K562 (cell line): ENCODE measurements around the gene GABRR2.

Experiments used
- BHLHE40 ChIP-seq: IDR thresholded peaks from 2 replicates; pipeline ENCODE4 v1.6.1; 2011; ENCODE audit warnings: low read length, improper control_type of control experiment
- CCNT2 ChIP-seq: IDR thresholded peaks from 2 replicates; pipeline ENCODE4 v1.6.1; 2011; ENCODE audit warnings: borderline replicate concordance, low read depth, mild to moderate bottlenecking, moderate library complexity, mixed read lengths, low read length; ENCODE audit not compliant: insufficient read length; ENCODE audit errors: extremely low read depth
- MED1 ChIP-seq: sonication (generic); formaldehyde crosslinking; IDR thresholded peaks from 2 replicates; pipeline ENCODE4 v1.8.1; 2023; ENCODE audit warnings: missing genetic modification reagents, borderline replicate concordance
- MYC ChIP-seq, 2 experiments: fragments of 250-450 bp in 1 of 2; sonication (Bioruptor Pico) in 1 of 2; IDR thresholded peaks; 2 replicates each; pipeline versions ENCODE4 v1.5.1 to v1.6.1; 2012 to 2021; ENCODE audit warnings: low read depth in 2 of 2, borderline replicate concordance in 1 of 2, improper control_type of control experiment in 1 of 2, low read length in 1 of 2, mild to moderate bottlenecking in 1 of 2, moderate library complexity in 1 of 2
- NFYB ChIP-seq: IDR thresholded peaks from 2 replicates; pipeline ENCODE4 v1.6.1; 2011; ENCODE audit warnings: mild to moderate bottlenecking, moderate library complexity; ENCODE audit not compliant: insufficient read length; ENCODE audit errors: extremely low read depth

GRCh38 chr6:89273816-89274215 lies 41.3 kb downstream of the GABRR2 start:
- no peak for TF ChIP-seq MYC (IDR thresholded peaks at IDR 0.05; ENCODE audit: low read depth, low read length)
- no peak for TF ChIP-seq MYC (CRISPR knock-in tag; IDR thresholded peaks at IDR 0.05; ENCODE audit: borderline replicate concordance, low read depth)
- TF ChIP-seq BHLHE40: no peak
- no peak for TF ChIP-seq MED1
- TF ChIP-seq NFYB: no peak
- TF ChIP-seq CCNT2: no peak
